Measurements from ENCODE around the gene BABAM2. TPM values are rescaled to one million over a fixed set of nuclear protein-coding genes. Genes with fewer than 3 reads are reported as not detected.

Gene BABAM2
- total and polyA plus RNA-seq, 9 of the 15 experiments (the other 6 are each of a cell fraction or from before 2014, with no cell fraction given): 10.9 to 37.4 (median 25.6) TPM

DNA sequence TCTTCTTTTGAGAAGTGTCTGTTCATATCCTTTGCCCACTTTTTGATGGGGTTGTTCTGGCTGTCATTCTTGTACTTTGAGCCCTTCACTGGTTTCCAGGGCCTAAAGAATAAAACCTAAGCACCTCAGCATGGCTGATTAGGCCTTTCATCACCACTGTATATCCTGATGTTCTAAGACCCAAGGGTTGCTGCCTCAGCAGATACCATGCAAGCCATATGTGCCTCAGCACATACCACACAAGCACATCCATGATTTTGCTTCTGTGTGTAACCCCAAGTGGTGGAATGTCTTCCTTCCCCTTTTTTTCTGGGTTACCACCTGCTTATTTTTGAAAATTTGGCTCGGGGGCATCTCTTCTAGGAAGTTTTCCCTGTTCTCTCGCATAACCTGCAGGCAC, 11.7 kb upstream of the BABAM2 start:
- Histone ChIP-seq H3K9me3 (replicated peaks; ENCODE audit: control insufficient read depth, insufficient read depth, low read depth, low read length) (no peaks in the 10 kb centered on the region), H3K79me2 (ENCODE audit: control insufficient read depth, insufficient read depth, low read length) (no peaks in the 10 kb centered on the region), H3K4me1 (replicated peaks in 1 of 2; ENCODE audit: control insufficient read depth in 2 of 2, insufficient read depth in 2 of 2, low read length in 2 of 2) (no peaks in the 10 kb centered on the region), H3K36me3 (ENCODE audit: control insufficient read depth, insufficient read depth, low read length) (no peaks in the 10 kb centered on the region), H2AFZ (ENCODE audit: low read depth, low read length) (no peak overlapping the region), H3K9ac (ENCODE audit: insufficient read depth in 1 of 2, low read depth in 2 of 2, low read length in 2 of 2) (no peak overlapping the region), H3K27me3 (ENCODE audit: control insufficient read depth in 2 of 2, insufficient read depth in 2 of 2, low read length in 2 of 2) (no peaks in the 10 kb centered on the region), H3K27ac (ENCODE audit: extremely low read depth, low read depth, low read length) (no peak overlapping the region), H3K9me1 (ENCODE audit: control insufficient read depth, insufficient read depth, low read length) (no peaks in the 10 kb centered on the region), H4K20me1 (replicated peaks; ENCODE audit: control insufficient read depth, insufficient read depth, low read length) (no peaks in the 10 kb centered on the region), H3K4me3 (no peak overlapping the region), H3K4me2 (ENCODE audit: insufficient read depth, low read length) (no peak overlapping the region)
- CTCF ChIA-PET (ENCODE audit: low intra/inter-chr PET ratio): no interaction called here
- WGBS (ENCODE audit: insufficient coverage, low coverage, missing lambda C conversion rate): 0% methylated on average over 2 of the region's 2 CpGs
- ATAC-seq: no peak
- BruUV-seq (replicated peaks): no TSS peak
- in situ Hi-C loops (cut with MboI) (no loop called here), intact Hi-C loops (cut with micrococcal nuclease) (no loop called here)
- no peak for FAIRE-seq
- TF ChIP-seq RB1 (IDR thresholded peaks at IDR 0.05; ENCODE audit: low read depth): no peak
- TF ChIP-seq, protein P1, sequence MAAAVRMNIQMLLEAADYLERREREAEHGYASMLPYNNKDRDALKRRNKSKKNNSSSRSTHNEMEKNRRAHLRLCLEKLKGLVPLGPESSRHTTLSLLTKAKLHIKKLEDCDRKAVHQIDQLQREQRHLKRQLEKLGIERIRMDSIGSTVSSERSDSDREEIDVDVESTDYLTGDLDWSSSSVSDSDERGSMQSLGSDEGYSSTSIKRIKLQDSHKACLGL (CRISPR knock-in tag; IDR thresholded peaks at IDR 0.05; ENCODE audit: borderline replicate concordance, poor library complexity, severe bottlenecking): no peak
- no peak for TF ChIP-seq TOE1 (IDR thresholded peaks at IDR 0.05; ENCODE audit: borderline replicate concordance)
- TF ChIP-seq TOE1 (CRISPR knock-in tag; IDR thresholded peaks at IDR 0.05; ENCODE audit: borderline replicate concordance, low read depth): no peak
- no peak for TF ChIP-seq CC2D1A (IDR thresholded peaks at IDR 0.05)
- no peak for TF ChIP-seq CREM (IDR thresholded peaks at IDR 0.05; ENCODE audit: low read depth)
- no peak for TF ChIP-seq PYGO2 (tag; IDR thresholded peaks at IDR 0.05)
- TF ChIP-seq, protein P2, sequence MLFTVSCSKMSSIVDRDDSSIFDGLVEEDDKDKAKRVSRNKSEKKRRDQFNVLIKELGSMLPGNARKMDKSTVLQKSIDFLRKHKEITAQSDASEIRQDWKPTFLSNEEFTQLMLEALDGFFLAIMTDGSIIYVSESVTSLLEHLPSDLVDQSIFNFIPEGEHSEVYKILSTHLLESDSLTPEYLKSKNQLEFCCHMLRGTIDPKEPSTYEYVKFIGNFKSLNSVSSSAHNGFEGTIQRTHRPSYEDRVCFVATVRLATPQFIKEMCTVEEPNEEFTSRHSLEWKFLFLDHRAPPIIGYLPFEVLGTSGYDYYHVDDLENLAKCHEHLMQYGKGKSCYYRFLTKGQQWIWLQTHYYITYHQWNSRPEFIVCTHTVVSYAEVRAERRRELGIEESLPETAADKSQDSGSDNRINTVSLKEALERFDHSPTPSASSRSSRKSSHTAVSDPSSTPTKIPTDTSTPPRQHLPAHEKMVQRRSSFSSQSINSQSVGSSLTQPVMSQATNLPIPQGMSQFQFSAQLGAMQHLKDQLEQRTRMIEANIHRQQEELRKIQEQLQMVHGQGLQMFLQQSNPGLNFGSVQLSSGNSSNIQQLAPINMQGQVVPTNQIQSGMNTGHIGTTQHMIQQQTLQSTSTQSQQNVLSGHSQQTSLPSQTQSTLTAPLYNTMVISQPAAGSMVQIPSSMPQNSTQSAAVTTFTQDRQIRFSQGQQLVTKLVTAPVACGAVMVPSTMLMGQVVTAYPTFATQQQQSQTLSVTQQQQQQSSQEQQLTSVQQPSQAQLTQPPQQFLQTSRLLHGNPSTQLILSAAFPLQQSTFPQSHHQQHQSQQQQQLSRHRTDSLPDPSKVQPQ (CRISPR knock-in tag; IDR thresholded peaks at IDR 0.05; ENCODE audit: borderline replicate concordance): no peak
- POLR2A ChIA-PET: no interaction called here
- DNase-seq (ENCODE audit: extremely low read depth in 1 of 4, low spot score in 3 of 4): no peak
